ENCODE data around the gene SRSF7.
"Not testable (repeated sequence)": the region's sequence is repeated elsewhere in the genome, so short reads cannot be mapped to it uniquely, and the experiment has no call there.

Gene SRSF7

GRCh38 chr2:38750891-38751595 lies at the start of gene SRSF7:
TSS of gene SRSF7 (minus strand) at chr2:38751361. CDS start at chr2:38751256, 105 bp downstream.
- H3K4me3 ChIP-seq (ENCODE audit: low read depth, low read length) = peak within 1 kb of the TSS; percentile 87
- peak within 1 kb of the TSS; percentile 91 for H2AFZ ChIP-seq (ENCODE audit: low read length, unreplicated experiment)
- H3K27me3 ChIP-seq (ENCODE audit: insufficient read depth, low read length) = no peaks in the 10 kb centered on the region
- peaks cover 38% of the 10 kb centered on the region for H3K4me1 ChIP-seq (ENCODE audit: control insufficient read depth, insufficient read depth, low read length, unreplicated experiment)
- H3K27ac ChIP-seq (ENCODE audit: low read depth, low read length) = peak within 1 kb of the TSS; percentile 82
- H3K36me3 ChIP-seq (ENCODE audit: insufficient read depth, low read length) = peaks cover 40% of the 10 kb centered on the region
- H3K79me2 ChIP-seq (ENCODE audit: control insufficient read depth, insufficient read depth, low read length, unreplicated experiment) = peaks cover 51% of the 10 kb centered on the region

- Histone ChIP-seq H3K4me1 (ENCODE audit: control insufficient read depth, insufficient read depth, low read length, unreplicated experiment) (no peaks in the 10 kb centered on the region), H3K4me3 (ENCODE audit: low read depth, low read length) (no peak overlapping the region), H3K27ac (ENCODE audit: low read depth, low read length) (no peak overlapping the region), H3K36me3 (ENCODE audit: insufficient read depth, low read length) (0 out of 2 replicates have a peak, but pooled peaks cover 3% of the 10 kb centered on the region), H3K79me2 (ENCODE audit: control insufficient read depth, insufficient read depth, low read length, unreplicated experiment) (no peaks in the 10 kb centered on the region), H3K27me3 (ENCODE audit: insufficient read depth, low read length) (no peaks in the 10 kb centered on the region), H2AFZ (ENCODE audit: low read length, unreplicated experiment) (no peak overlapping the region)
Measured at GRCh38 chr2:38797953-38798352, 46.8 kb upstream of the SRSF7 start.

GRCh38 chr2:38797250-38797676 lies 46.1 kb upstream of the SRSF7 start:
- Histone ChIP-seq H3K79me2 (ENCODE audit: control insufficient read depth, insufficient read depth, low read length, unreplicated experiment) (no peaks in the 10 kb centered on the region), H3K4me3 (ENCODE audit: low read depth, low read length) (no peak overlapping the region), H3K27me3 (ENCODE audit: insufficient read depth, low read length) (no peaks in the 10 kb centered on the region), H3K27ac (ENCODE audit: low read depth, low read length) (no peak overlapping the region), H3K4me1 (ENCODE audit: control insufficient read depth, insufficient read depth, low read length, unreplicated experiment) (no peaks in the 10 kb centered on the region), H2AFZ (ENCODE audit: low read length, unreplicated experiment) (no peak overlapping the region), H3K36me3 (ENCODE audit: insufficient read depth, low read length) (0 out of 2 replicates have a peak, but pooled peaks cover 3% of the 10 kb centered on the region)

GRCh38 chr2:38795016-38795415 lies 43.9 kb upstream of the SRSF7 start:
- H3K27ac ChIP-seq (ENCODE audit: low read depth, low read length); H2AFZ ChIP-seq (ENCODE audit: low read length, unreplicated experiment); H3K27me3 ChIP-seq (ENCODE audit: insufficient read depth, low read length); H3K4me1 ChIP-seq (ENCODE audit: control insufficient read depth, insufficient read depth, low read length, unreplicated experiment); H3K79me2 ChIP-seq (ENCODE audit: control insufficient read depth, insufficient read depth, low read length, unreplicated experiment); H3K4me3 ChIP-seq (ENCODE audit: low read depth, low read length); H3K36me3 ChIP-seq (ENCODE audit: insufficient read depth, low read length): not testable (repeated sequence)

- 0 out of 2 replicates have a peak, but pooled peaks cover 3% of the 10 kb centered on the region for H3K36me3 ChIP-seq (ENCODE audit: insufficient read depth, low read length)
Measured at GRCh38 chr2:38794235-38794946, 43.2 kb upstream of the SRSF7 start.

GRCh38 chr2:38793511-38793910 lies 42.4 kb upstream of the SRSF7 start:
- Histone ChIP-seq H3K36me3 (ENCODE audit: insufficient read depth, low read length) (0 out of 2 replicates have a peak, but pooled peaks cover 3% of the 10 kb centered on the region), H3K27me3 (ENCODE audit: insufficient read depth, low read length) (no peaks in the 10 kb centered on the region), H2AFZ (ENCODE audit: low read length, unreplicated experiment) (no peak overlapping the region), H3K4me3 (ENCODE audit: low read depth, low read length) (no peak overlapping the region), H3K27ac (ENCODE audit: low read depth, low read length) (no peak overlapping the region), H3K4me1 (ENCODE audit: control insufficient read depth, insufficient read depth, low read length, unreplicated experiment) (no peaks in the 10 kb centered on the region), H3K79me2 (ENCODE audit: control insufficient read depth, insufficient read depth, low read length, unreplicated experiment) (no peaks in the 10 kb centered on the region)

More at GRCh38 chr2:38794235-38794946, 43.2 kb upstream of the SRSF7 start:
- Histone ChIP-seq H3K4me1 (ENCODE audit: control insufficient read depth, insufficient read depth, low read length, unreplicated experiment) (no peaks in the 10 kb centered on the region), H3K4me3 (ENCODE audit: low read depth, low read length) (no peak overlapping the region), H2AFZ (ENCODE audit: low read length, unreplicated experiment) (no peak overlapping the region), H3K27me3 (ENCODE audit: insufficient read depth, low read length) (no peaks in the 10 kb centered on the region), H3K79me2 (ENCODE audit: control insufficient read depth, insufficient read depth, low read length, unreplicated experiment) (no peaks in the 10 kb centered on the region), H3K27ac (ENCODE audit: low read depth, low read length) (no peak overlapping the region)

GRCh38 chr2:38792751-38793150 lies 41.6 kb upstream of the SRSF7 start:
- no peaks in the 10 kb centered on the region for H3K27me3 ChIP-seq (ENCODE audit: insufficient read depth, low read length)
- H3K79me2 ChIP-seq (ENCODE audit: control insufficient read depth, insufficient read depth, low read length, unreplicated experiment) = no peaks in the 10 kb centered on the region
- no peaks in the 10 kb centered on the region for H3K4me1 ChIP-seq (ENCODE audit: control insufficient read depth, insufficient read depth, low read length, unreplicated experiment)
- no peak overlapping the region for H3K4me3 ChIP-seq (ENCODE audit: low read depth, low read length)
- H2AFZ ChIP-seq (ENCODE audit: low read length, unreplicated experiment) = no peak overlapping the region
- no peaks in the 10 kb centered on the region for H3K36me3 ChIP-seq (ENCODE audit: insufficient read depth, low read length)
- H3K27ac ChIP-seq (ENCODE audit: low read depth, low read length) = no peak overlapping the region

GRCh38 chr2:38792321-38792720 lies 41.2 kb upstream of the SRSF7 start:
- not testable (repeated sequence) for H3K4me1 ChIP-seq (ENCODE audit: control insufficient read depth, insufficient read depth, low read length, unreplicated experiment); H3K27ac ChIP-seq (ENCODE audit: low read depth, low read length); H3K79me2 ChIP-seq (ENCODE audit: control insufficient read depth, insufficient read depth, low read length, unreplicated experiment); H3K36me3 ChIP-seq (ENCODE audit: insufficient read depth, low read length); H2AFZ ChIP-seq (ENCODE audit: low read length, unreplicated experiment); H3K27me3 ChIP-seq (ENCODE audit: insufficient read depth, low read length); H3K4me3 ChIP-seq (ENCODE audit: low read depth, low read length)

- H3K36me3 ChIP-seq (ENCODE audit: insufficient read depth, low read length) = no peaks in the 10 kb centered on the region
- H3K27ac ChIP-seq (ENCODE audit: low read depth, low read length) = no peak overlapping the region
- H3K27me3 ChIP-seq (ENCODE audit: insufficient read depth, low read length) = no peaks in the 10 kb centered on the region
- H3K79me2 ChIP-seq (ENCODE audit: control insufficient read depth, insufficient read depth, low read length, unreplicated experiment) = no peaks in the 10 kb centered on the region
- no peak overlapping the region for H2AFZ ChIP-seq (ENCODE audit: low read length, unreplicated experiment)
- no peak overlapping the region for H3K4me3 ChIP-seq (ENCODE audit: low read depth, low read length)
- H3K4me1 ChIP-seq (ENCODE audit: control insufficient read depth, insufficient read depth, low read length, unreplicated experiment) = no peaks in the 10 kb centered on the region
Measured at GRCh38 chr2:38791744-38792143, 40.6 kb upstream of the SRSF7 start.

GRCh38 chr2:38789691-38790090 lies 38.5 kb upstream of the SRSF7 start:
- H3K4me3 ChIP-seq (ENCODE audit: low read depth, low read length) = no peak overlapping the region
- no peaks in the 10 kb centered on the region for H3K79me2 ChIP-seq (ENCODE audit: control insufficient read depth, insufficient read depth, low read length, unreplicated experiment)
- peaks cover under 1% of the 10 kb centered on the region for H3K4me1 ChIP-seq (ENCODE audit: control insufficient read depth, insufficient read depth, low read length, unreplicated experiment)
- H3K36me3 ChIP-seq (ENCODE audit: insufficient read depth, low read length) = no peaks in the 10 kb centered on the region
- no peaks in the 10 kb centered on the region for H3K27me3 ChIP-seq (ENCODE audit: insufficient read depth, low read length)
- no peak overlapping the region for H3K27ac ChIP-seq (ENCODE audit: low read depth, low read length)
- H2AFZ ChIP-seq (ENCODE audit: low read length, unreplicated experiment) = no peak overlapping the region

- Histone ChIP-seq H3K4me3 (ENCODE audit: low read depth, low read length) (no peak overlapping the region), H3K27me3 (ENCODE audit: insufficient read depth, low read length) (no peaks in the 10 kb centered on the region), H3K79me2 (ENCODE audit: control insufficient read depth, insufficient read depth, low read length, unreplicated experiment) (no peaks in the 10 kb centered on the region), H2AFZ (ENCODE audit: low read length, unreplicated experiment) (no peak overlapping the region), H3K27ac (ENCODE audit: low read depth, low read length) (no peak overlapping the region), H3K4me1 (ENCODE audit: control insufficient read depth, insufficient read depth, low read length, unreplicated experiment) (peaks cover 4% of the 10 kb centered on the region), H3K36me3 (ENCODE audit: insufficient read depth, low read length) (no peaks in the 10 kb centered on the region)
Measured at GRCh38 chr2:38788306-38788705, 37.1 kb upstream of the SRSF7 start.
